Stimulated activated CD8-positive, alpha-beta memory T cell treated with anti-CD3 and anti-CD28 coated beads, Interleukin-4, amount 100 ng/mL, for 48 hours (primary cell): ENCODE data around the gene DLGAP4.
A peak's percentile ranks its signal among the peaks of the same experiment; 100 is the strongest.
"Not testable (repeated sequence)": the region's sequence is repeated elsewhere in the genome, so short reads cannot be mapped to it uniquely, and the experiment has no call there.

Experiments
- DNase-seq: peaks from one replicate; pipeline ENCODE4 v3.0.0-alpha.2; 2020

Gene DLGAP4

DNA sequence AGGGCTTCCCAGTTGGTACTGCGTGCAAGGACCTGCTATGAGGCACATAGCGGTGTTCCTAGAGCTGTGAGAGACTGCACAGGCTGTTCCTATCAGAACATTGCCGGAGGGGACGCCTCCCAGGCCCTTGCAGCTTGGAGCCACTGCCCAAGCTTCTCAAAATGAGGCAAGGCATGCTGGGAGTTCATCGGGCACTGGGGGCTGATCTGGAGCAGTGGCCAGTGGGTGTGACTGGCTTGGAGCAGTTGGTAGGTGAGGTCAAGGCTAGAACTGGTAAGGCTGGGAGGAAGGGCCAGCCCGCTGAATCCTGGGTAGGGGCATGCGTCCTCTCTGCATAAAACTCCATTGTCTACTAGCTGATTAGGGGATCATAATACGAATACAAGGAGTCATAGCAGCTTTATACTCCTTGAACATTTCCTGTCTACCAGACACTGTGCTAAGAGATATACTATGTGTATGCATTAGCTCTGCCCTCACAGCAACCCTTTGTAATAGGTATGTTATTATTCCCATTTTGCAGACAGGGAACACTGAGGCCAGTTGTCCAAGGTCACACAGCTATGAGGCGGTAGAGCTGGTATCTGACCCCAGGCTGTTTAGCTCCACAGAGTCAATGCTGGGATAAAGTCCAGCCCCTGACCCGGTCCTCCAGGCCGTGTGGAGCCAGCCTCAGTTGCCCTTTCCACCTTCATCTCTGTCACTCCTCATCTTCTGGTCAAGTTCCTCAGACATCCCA lies 53.7 kb downstream of the DLGAP4 start:
- DNase-seq = no peak

DNA sequence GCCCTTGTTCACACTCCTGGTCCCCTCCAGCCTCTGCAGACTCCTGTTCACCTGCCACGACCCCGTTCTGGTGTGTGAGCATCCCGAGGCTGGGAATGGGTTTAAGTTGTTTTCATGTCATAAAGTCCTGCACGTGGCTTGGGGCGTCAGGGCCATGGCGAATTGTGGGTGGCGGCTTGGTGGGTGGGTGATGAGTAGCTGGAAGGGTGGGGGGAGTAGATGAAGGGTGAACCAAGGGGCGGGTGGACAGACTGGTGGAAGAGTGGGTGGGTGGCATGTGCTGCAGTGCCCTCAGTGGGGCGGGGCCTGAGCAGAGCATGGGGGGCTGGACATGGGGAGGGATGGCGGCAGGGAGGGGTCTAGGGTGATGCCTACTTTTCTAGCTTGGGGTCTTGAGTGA lies 54.3 kb downstream of the DLGAP4 start:
- DNase-seq = no peak

DNA sequence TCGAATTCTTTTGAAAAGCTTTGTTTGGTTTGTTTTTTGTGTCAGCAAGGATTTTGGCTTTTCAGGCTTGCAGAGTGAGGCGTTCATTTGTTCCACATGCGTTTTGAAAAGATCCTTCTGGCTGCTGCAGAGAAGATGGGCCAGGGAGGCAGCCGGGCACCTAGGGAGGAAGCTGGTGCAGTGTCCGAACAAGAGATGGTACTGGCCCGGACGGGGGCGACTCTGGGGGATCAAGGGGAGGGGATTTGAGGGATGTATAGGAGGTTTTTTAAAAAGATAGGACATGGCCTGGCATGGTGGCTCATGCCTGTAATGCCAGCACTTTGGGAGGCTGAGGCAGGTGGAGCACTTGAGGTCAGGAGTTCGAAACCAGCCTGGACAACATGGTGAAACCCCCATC lies 55.3 kb downstream of the DLGAP4 start:
- no peak for DNase-seq

DNA sequence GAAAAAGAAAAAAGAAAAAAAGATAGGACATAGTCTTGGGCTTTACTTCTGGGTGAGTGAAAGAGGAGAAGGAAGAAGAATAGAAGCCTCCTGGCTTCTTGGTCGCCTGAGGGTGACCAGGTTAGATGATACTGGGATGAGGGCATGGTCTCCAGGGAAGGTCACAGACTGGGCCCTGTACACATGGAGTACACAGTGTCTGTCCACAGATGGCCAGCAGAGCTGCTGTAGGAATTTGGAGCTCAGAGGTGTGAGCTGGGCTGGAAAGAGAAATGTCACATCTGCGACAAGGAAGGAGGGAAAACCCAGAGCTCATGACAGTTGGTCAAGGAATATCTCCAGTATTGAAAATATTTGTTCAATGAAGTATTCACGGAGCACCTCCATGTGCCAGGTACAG lies 56.1 kb downstream of the DLGAP4 start:
- DNase-seq = no peak

DNA sequence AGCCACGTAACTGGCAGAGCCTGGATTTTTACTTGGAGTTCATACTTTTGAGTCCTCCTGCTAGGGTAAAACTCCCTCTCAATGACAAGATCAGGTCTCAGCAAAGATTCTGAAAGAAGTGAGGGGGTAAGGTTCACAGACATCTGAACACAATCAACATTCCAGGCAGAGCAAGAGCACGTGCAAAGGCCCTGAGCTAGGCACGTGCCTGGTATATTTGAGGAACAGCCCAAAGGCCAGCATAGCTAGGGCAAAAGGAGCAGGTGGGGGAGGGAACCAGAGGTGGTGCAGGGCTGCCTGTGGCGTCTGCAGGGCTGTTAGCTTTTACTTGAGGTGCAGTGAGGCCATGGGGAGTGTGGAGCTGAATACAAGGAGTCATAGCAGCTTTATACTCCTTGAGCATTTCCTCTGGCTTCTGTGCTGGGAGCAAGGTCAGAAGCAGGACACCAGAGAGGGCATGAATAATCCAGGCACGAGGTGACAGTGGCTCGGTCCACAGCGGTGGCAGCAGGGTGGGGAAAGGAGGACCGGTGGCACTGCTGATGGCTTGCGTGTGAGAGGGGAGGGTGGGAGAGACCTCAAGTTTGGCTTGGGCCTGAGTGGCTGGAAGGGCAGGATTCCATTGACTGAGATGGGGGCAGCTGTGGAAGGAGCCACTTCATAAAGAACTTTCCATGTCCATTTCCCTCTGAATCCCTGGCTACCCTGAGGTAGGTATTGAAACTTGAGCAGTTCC lies 57.0 kb downstream of the DLGAP4 start:
- no peak for DNase-seq

DNA sequence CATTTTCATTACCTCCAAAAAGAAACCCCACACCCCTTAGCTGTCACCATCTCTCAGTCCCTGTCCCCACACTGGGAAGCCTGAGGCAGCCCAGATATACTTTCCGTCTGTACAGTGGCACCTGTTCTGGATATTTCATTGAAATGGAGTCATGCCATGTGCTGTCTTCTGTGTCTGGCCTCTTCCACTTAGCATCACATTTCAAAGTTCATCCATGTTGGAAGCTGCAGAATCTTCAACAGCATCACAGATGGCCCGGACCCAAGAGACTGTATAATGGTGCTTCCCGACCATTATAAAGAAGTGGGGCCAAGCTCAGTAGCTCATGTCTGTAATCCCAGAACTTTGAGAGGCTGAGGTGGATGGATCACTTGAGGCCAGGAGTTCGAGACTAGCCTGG lies 58.4 kb downstream of the DLGAP4 start:
- DNase-seq = no peak

- no peak for DNase-seq
Measured at GRCh38 chr20:36366623-36367369, 60.7 kb downstream of the DLGAP4 start.

- no peak for DNase-seq
Measured at GRCh38 chr20:36367370-36367745, 61.2 kb downstream of the DLGAP4 start.

DNA sequence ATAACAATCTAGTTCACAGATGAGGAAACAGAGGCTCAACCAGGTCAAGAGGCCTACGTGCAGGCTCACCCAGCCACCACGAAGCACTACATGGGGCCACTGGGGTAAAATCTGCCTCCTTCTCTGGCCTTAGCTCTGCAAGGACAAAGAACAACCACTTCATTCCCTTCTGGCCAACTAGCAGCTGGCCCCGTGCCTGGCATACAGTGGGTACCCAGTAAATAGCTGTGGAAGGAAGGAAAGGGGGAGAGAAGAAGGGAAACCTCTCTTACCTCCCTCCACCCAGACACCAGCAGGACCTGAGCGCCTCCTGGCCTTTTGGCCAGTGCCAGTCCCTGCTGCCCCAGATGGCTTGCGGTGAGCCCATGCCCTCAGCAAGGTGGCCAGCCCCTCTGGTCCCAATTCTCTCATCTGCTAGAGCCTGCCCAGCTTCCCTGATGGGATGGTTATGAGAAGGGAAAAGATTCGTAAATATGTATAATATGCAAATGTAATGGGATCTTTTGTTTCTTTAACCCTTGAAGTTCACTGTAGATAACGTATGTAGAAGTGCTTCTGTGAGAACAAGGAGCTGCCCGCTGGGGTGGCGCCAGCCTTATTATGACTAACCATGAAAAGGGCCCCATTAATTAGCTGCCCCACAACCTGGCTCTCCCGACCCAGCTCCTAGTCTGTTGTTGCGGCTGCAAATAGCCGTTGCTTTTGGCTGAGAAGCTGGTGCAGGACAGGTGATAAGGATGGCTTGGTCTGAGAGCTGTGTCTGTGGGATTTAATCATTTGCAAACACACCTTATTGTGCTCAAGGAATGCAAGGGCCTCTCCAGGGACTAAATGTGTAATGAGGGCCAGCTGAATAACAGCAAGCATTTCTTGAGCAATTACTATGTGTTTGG lies 62.0 kb downstream of the DLGAP4 start:
- DNase-seq = no peak

GRCh38 chr20:36368869-36369268 lies 62.7 kb downstream of the DLGAP4 start:
- DNase-seq = no peak

GRCh38 chr20:36369739-36370138 lies 63.6 kb downstream of the DLGAP4 start:
- DNase-seq = no peak

DNA sequence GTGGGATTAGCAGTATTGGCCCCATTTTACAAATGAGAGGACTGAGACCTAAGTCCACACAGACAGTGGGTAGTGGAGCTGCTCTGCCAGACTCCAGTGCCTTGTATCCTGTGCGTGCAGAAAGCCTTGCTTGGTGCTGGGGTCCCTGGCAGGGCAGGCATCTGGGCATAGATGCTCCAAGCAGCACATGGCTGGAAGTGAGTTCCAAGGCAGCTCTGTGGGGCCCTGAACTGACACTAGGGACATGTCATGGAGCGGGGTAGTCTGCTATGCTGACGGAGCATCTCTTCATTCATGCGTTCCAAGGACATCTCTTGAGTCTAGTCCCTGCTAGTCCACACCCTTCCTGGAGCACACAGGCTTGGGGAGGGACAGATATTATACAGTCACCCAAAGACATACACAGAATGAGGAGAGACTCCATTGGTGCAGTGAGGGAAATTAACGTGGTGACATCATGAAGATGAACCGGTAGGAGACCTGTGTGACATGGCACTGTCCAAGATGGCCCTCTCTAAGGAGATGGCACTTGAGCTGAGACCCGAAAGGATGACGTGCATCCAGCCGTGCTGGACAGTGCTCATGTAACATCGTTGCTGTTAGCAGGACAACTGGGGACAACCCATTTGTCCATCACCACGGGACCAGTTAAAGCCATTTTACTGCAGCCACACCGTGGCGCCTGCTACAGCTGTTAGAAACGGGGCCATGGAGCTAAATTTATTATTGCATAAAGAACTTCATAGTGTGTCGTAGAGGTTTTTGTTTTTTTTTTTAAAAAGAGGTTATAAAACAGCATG lies 65.1 kb downstream of the DLGAP4 start:
- no peak for DNase-seq

GRCh38 chr20:36372666-36373065 lies 66.5 kb downstream of the DLGAP4 start:
- no peak for DNase-seq

GRCh38 chr20:36373089-36373488 lies 67.0 kb downstream of the DLGAP4 start:
- DNase-seq = no peak

- DNase-seq = no peak
Measured at GRCh38 chr20:36374995-36375394, 68.9 kb downstream of the DLGAP4 start.

DNA sequence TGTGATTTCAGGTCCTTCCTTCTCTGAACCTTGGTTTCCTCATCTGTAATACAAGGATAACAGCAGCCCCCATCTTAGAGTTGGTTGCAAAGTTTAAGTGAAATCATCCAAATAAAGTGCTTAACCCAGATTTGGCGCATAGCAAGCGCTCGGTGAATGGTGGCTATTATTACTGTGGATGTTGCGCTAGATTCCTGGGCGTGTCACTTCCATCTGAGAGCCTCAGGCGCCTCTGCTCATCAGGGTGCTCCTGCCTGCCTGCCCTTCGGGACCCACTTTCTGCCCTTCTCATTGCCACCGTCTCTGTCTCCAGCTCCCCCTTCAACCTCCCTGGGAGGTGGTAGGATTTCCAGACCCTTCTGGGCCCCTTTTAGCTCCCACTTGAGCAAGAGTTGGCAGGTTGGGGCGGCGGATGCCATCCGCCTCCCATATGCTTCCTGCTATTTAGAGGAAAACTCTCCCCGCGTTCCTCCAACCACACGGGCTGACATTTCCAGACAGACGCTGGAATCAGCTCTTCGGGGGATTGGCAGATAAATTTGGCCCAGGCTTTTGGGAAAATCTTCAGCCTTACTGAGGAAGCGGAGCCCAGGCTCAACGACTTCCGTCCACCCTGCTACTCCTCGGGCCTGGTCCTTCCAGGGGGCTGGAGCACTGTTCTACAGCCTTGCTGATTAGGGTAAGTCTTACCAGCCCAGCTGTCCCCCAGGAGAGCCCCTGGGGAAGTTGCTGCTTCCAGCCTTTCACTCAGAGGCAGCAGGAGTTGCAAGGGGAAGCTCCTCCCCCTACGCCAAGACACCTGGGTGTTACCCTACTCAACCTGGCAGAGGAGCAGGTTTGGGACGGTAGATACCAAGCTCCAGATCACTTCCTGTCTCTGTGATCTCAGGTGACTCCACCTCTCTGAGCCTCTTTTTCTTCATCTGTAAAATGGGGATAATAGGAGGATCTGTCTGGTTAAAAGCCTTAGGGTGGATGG lies 71.5 kb downstream of the DLGAP4 start:
- no peak for DNase-seq

DNA sequence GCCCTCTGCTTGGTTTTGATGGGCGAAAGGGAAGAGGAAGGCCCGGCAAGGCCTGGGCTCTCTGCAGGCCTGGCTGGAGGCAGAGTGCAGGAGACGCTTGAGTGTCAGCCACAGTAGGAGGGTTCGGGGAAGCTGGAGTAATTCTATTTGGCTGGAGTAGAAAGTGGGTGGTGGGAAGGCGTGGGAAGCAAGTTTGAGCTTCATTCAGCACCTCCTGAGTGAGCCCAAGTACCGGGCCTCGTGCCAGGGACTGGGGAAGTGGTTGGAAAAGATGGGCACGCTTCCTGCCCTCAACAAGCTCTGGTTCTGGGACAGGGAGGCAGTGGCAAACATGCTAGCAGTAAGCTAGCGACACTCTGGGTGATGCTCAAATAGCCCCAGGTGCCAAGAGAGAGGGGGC lies 72.5 kb downstream of the DLGAP4 start:
- DNase-seq = no peak

DNA sequence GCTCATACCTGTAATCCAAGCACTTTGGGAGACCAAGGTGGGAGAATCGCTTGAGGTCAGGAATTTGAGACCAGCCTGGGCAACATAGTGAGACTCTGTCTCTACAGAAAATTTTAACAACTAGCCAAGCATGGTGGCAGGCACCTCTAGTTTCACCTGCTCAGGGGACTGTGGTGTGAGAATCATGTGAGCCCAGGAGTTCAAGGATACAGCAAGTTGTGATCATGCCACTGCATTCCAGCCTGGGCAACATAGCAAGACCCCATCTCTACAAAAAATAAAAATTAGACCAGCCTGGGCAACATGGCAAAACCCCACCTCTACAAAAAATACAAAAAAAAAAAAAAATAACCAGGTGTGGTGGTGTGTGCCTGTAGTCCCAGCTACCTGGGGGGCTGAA lies 73.8 kb downstream of the DLGAP4 start:
- DNase-seq = not testable (repeated sequence)

GRCh38 chr20:36384022-36384619 lies 78.0 kb downstream of the DLGAP4 start:
- DNase-seq = peak; percentile 67

- no peak for DNase-seq
Measured at GRCh38 chr20:36385503-36385902, 79.4 kb downstream of the DLGAP4 start.
